ENCODE data around the gene EPB41L3.
"Not testable (repeated sequence)": the region's sequence is repeated elsewhere in the genome, so short reads cannot be mapped to it uniquely, and the experiment has no call there.

The EPB41L3 gene

GRCh38 chr18:5513947-5514346 lies 29.9 kb downstream of the EPB41L3 start:
- H3K9me3 ChIP-seq, result no peaks in the 10 kb centered on the region
- no peaks in the 10 kb centered on the region for H3K36me3 ChIP-seq
- no peak overlapping the region for H3K27ac ChIP-seq
- TF ChIP-seq CTCF (IDR thresholded peaks at IDR 0.05), result no peak
- H3K4me3 ChIP-seq, result no peak overlapping the region
- intact Hi-C loops (cut with DNase I; ENCODE audit: low total_unique reads), result no loop called here
- H3K27me3 ChIP-seq, result no peaks in the 10 kb centered on the region
- DNase-seq, result no peak
- no peaks in the 10 kb centered on the region for H3K4me1 ChIP-seq

DNA sequence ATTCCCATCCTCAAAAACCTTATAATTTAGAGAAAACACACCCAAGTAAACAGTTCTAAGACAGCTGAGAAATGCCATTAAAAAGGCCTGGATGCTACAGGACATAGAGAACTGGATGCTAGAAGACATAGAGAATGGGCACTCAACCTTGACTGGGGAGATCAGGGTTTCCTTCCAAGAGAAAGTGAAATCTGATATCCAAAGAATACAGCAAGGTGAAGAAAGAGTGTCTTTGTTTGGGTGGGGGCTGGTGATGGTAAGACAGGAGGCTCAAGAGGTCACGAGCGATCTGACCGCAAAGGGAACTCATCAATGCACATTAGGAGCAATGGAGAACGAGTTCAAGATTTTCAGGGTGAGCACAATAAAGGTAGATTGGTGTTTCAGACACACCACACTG lies 31.6 kb downstream of the EPB41L3 start:
- no peak for DNase-seq
- TF ChIP-seq CTCF (IDR thresholded peaks at IDR 0.05), result no peak
- H3K27ac ChIP-seq, result no peak overlapping the region
- no peaks in the 10 kb centered on the region for H3K4me1 ChIP-seq
- no peak overlapping the region for H3K4me3 ChIP-seq
- no peaks in the 10 kb centered on the region for H3K9me3 ChIP-seq
- intact Hi-C loops (cut with DNase I; ENCODE audit: low total_unique reads), result no loop called here
- no peaks in the 10 kb centered on the region for H3K36me3 ChIP-seq
- no peaks in the 10 kb centered on the region for H3K27me3 ChIP-seq

GRCh38 chr18:5511541-5511940 lies 32.3 kb downstream of the EPB41L3 start:
- H3K36me3 ChIP-seq; H3K27ac ChIP-seq; H3K4me3 ChIP-seq; DNase-seq; intact Hi-C loops (cut with DNase I; ENCODE audit: low total_unique reads); H3K4me1 ChIP-seq; H3K9me3 ChIP-seq; H3K27me3 ChIP-seq: not testable (repeated sequence)

DNA sequence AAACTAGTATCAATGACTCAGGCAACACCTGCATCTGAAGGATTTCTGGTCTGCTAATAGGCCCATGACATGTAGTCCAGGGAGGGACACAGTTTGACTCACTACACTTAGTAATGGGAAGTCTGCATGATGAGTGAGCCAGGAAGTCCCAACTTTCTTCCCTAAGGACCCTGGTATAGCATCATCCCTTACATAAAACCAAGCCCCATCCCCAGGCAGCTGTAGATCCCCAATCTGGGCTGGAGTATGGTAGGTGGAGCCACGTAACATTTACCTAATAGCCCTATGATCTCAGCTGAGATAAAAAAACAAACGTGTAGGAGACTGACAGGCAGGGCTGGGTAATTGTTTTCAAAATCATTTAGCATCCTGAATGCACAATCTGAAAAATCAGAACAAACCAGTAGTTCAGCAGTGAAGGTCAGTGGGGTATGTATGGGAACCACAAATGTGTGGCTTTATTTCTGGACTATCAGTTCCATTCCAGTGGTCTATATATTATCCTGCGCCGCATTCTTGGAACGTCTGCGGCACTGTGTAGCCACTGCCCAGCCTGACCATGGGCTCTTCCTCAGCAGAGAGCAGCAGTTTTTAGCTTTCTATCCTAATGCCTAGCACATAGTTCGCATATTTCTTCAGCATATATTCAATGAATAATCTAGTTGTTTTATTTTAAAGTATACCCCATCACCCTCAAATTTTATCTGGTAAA lies 33.5 kb downstream of the EPB41L3 start:
- no peaks in the 10 kb centered on the region for H3K9me3 ChIP-seq
- H3K4me3 ChIP-seq, result no peak overlapping the region
- TF ChIP-seq CTCF (IDR thresholded peaks at IDR 0.05), result no peak
- H3K36me3 ChIP-seq, result no peaks in the 10 kb centered on the region
- H3K27ac ChIP-seq, result no peak overlapping the region
- intact Hi-C loops (cut with DNase I; ENCODE audit: low total_unique reads), result no loop called here
- H3K4me1 ChIP-seq, result no peaks in the 10 kb centered on the region
- no peak for DNase-seq
- H3K27me3 ChIP-seq, result no peaks in the 10 kb centered on the region

GRCh38 chr18:5508821-5509220 lies 35.0 kb downstream of the EPB41L3 start:
- no peak overlapping the region for H3K27ac ChIP-seq
- TF ChIP-seq CTCF (IDR thresholded peaks at IDR 0.05), result no peak
- no peaks in the 10 kb centered on the region for H3K36me3 ChIP-seq
- H3K27me3 ChIP-seq, result no peaks in the 10 kb centered on the region
- no peaks in the 10 kb centered on the region for H3K4me1 ChIP-seq
- H3K4me3 ChIP-seq, result no peak overlapping the region
- intact Hi-C loops (cut with DNase I; ENCODE audit: low total_unique reads), result no loop called here
- DNase-seq, result no peak
- H3K9me3 ChIP-seq, result no peaks in the 10 kb centered on the region

DNA sequence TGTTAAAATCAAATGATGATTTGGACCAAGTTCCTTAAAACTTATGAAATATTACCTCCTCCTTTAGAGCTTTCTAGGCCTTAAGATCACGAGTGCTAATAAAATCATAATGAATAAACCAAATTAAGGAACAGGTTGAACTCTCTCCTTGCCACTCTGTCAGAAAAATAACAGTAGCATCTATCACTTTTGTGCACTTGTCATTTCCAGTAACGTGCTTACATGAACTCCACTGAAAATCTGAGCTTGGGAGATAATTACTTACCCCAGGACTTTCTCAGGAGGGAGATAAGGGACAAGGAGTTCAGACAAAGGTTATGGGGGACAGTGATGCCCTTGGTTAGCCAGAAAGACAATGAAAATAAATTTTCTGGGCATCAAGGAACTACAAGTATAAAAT lies 36.0 kb downstream of the EPB41L3 start:
- H3K36me3 ChIP-seq, result no peaks in the 10 kb centered on the region
- DNase-seq, result no peak
- no peak overlapping the region for H3K27ac ChIP-seq
- intact Hi-C loops (cut with DNase I; ENCODE audit: low total_unique reads), result no loop called here
- no peak overlapping the region for H3K4me3 ChIP-seq
- no peaks in the 10 kb centered on the region for H3K9me3 ChIP-seq
- TF ChIP-seq CTCF (IDR thresholded peaks at IDR 0.05), result no peak
- H3K27me3 ChIP-seq, result no peaks in the 10 kb centered on the region
- no peaks in the 10 kb centered on the region for H3K4me1 ChIP-seq
